ENCODE results near the gene TIMM21. TPM values are rescaled to one million over a fixed set of nuclear protein-coding genes. Genes with fewer than 3 reads are reported as not detected.
A peak's percentile ranks its signal among the peaks of the same experiment; 100 is the strongest.

The TIMM21 gene
- total RNA-seq, 1 experiment from 2014 or later: 46.0 TPM

DNA sequence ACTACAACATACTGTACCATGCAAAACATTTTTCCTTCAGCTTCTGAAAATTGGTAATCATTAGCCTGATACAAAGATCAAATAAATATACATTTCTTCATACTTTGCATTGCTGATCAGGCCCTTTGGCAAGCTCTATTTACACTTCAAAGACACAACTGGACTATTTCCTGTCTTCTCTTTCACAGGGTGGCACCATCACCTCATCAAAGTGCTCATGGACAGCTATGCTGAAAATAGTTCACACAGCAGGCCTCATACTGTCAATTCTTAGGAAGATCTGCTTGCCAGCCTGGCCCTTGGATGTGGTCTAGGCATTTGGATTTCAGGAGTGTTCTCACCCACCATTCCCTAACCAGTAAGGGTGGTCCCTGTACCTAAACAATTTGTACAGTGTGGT is 34.6 kb upstream of the TIMM21 start:
- Histone ChIP-seq H3K23me2 (ENCODE audit: insufficient read length, low read depth, low read length, poor library complexity, severe bottlenecking) (no peaks in the 10 kb centered on the region), H2BK5ac (ENCODE audit: insufficient read length, low read length) (no peak overlapping the region), H4K91ac (ENCODE audit: insufficient read length, low read depth, low read length) (no peak overlapping the region), H3K27ac (ENCODE audit: insufficient read length, low read depth, low read length) (peak overlapping the region; percentile 41), H3K4me1 (ENCODE audit: insufficient read depth, low read length) (peaks cover 9% of the 10 kb centered on the region), H3K9me3 (ENCODE audit: control insufficient read depth, low read depth, low read length) (peaks cover 8% of the 10 kb centered on the region), H4K20me1 (ENCODE audit: control insufficient read depth, insufficient read depth, insufficient read length) (no peaks in the 10 kb centered on the region), H2BK20ac (ENCODE audit: low read depth, low read length, poor library complexity, severe bottlenecking) (no peak overlapping the region), H2BK15ac (ENCODE audit: low read depth, low read length) (no peak overlapping the region), H3K4ac (ENCODE audit: low read depth, low read length) (no peak overlapping the region), H3K23ac (ENCODE audit: insufficient read length, low read depth, low read length) (no peak overlapping the region), H3K14ac (ENCODE audit: insufficient read depth, low read length) (no peak overlapping the region), H4K8ac (replicated peaks; ENCODE audit: insufficient read length, low read depth, low read length) (no peak overlapping the region), H3K18ac (ENCODE audit: insufficient read length, low read depth, low read length) (no peak overlapping the region), H3K79me2 (ENCODE audit: insufficient read depth, low read length) (no peaks in the 10 kb centered on the region), H2BK12ac (ENCODE audit: insufficient read length, low read depth, low read length) (no peak overlapping the region), H2AK5ac (ENCODE audit: insufficient read length, low read length) (no peak overlapping the region), H3T11ph (ENCODE audit: low read length) (no peak overlapping the region), H4K5ac (ENCODE audit: insufficient read length, low read depth, low read length) (no peak overlapping the region), H2BK120ac (ENCODE audit: low read depth, low read length, poor library complexity, severe bottlenecking) (no peak overlapping the region), H2AFZ (ENCODE audit: low read length) (no peak overlapping the region), H3K4me2 (ENCODE audit: insufficient read depth, insufficient read length, low read length) (peak overlapping the region; percentile 36), H3K9ac (ENCODE audit: extremely low read depth, insufficient read length, low read length) (no peak overlapping the region), H3K27me3 (ENCODE audit: insufficient read depth, low read length) (no peaks in the 10 kb centered on the region), H3K56ac (ENCODE audit: insufficient read length, low read depth, low read length) (no peak overlapping the region), H3K79me1 (ENCODE audit: insufficient read depth, low read depth, low read length, poor library complexity, severe bottlenecking) (no peaks in the 10 kb centered on the region)
- H3K36me3 Mint-ChIP-seq (ENCODE audit: insufficient read depth in 1 of 3, low read depth in 3 of 3): peaks cover 13 to 42% (median 15%) of the 10 kb centered on the region in 3 experiments
- no peak for DNase-seq
- no peak overlapping the region for H3K4me3 Mint-ChIP-seq
- peaks cover 34 to 37% of the 10 kb centered on the region in 2 experiments for H3K9me3 Mint-ChIP-seq
- TF ChIP-seq, protein P1, sequence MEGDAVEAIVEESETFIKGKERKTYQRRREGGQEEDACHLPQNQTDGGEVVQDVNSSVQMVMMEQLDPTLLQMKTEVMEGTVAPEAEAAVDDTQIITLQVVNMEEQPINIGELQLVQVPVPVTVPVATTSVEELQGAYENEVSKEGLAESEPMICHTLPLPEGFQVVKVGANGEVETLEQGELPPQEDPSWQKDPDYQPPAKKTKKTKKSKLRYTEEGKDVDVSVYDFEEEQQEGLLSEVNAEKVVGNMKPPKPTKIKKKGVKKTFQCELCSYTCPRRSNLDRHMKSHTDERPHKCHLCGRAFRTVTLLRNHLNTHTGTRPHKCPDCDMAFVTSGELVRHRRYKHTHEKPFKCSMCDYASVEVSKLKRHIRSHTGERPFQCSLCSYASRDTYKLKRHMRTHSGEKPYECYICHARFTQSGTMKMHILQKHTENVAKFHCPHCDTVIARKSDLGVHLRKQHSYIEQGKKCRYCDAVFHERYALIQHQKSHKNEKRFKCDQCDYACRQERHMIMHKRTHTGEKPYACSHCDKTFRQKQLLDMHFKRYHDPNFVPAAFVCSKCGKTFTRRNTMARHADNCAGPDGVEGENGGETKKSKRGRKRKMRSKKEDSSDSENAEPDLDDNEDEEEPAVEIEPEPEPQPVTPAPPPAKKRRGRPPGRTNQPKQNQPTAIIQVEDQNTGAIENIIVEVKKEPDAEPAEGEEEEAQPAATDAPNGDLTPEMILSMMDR (conservative IDR thresholded peaks at IDR 0.05): no peak
- H3K27me3 Mint-ChIP-seq (ENCODE audit: low read depth): no peaks in the 10 kb centered on the region
- H3K4me1 Mint-ChIP-seq: peaks cover 38 to 42% of the 10 kb centered on the region in 2 experiments
- H3K27ac Mint-ChIP-seq: peak overlapping the region in 1 of 3 experiments; percentile 64; a peak in 1 of 7 replicates
